PFSK-1 (cell line): ENCODE data around the gene RBM20.

Experiments used
- FOXP2 ChIP-seq: optimal IDR thresholded peaks from 2 replicates; pipeline ENCODE3; 2011; ENCODE audit warnings: borderline replicate concordance, control low read depth, inconsistent platforms; ENCODE audit not compliant: insufficient read depth; ENCODE audit errors: extremely low read length, extremely low read depth
- POLR2AphosphoS5 ChIP-seq: IDR thresholded peaks from 2 replicates; pipeline ENCODE4 v1.6.1; 2012; ENCODE audit warnings: low read depth, mild to moderate bottlenecking, control low read depth, low read length, moderate library complexity
- SIN3A ChIP-seq: IDR thresholded peaks from 2 replicates; pipeline ENCODE4 v1.6.1; 2012; ENCODE audit warnings: mild to moderate bottlenecking, low read length, moderate library complexity, borderline replicate concordance; ENCODE audit not compliant: insufficient read depth
- TAF1 ChIP-seq: IDR thresholded peaks from 2 replicates; pipeline ENCODE4 v1.6.1; 2012; ENCODE audit warnings: low read length, control low read depth, borderline replicate concordance; ENCODE audit not compliant: insufficient read depth
- TF ChIP-seq, protein P1 (sequence below), 2 experiments: IDR thresholded peaks; 2 replicates each; pipeline versions ENCODE4 v1.6.1 to v1.8.0; 2011 to 2012; ENCODE audit warnings: low read depth in 2 of 2, low read length in 2 of 2, control low read depth in 1 of 2, inconsistent platforms in 1 of 2, mild to moderate bottlenecking in 1 of 2, moderate library complexity in 1 of 2; ENCODE audit not compliant: insufficient read depth in 1 of 2

The RBM20 gene

DNA sequence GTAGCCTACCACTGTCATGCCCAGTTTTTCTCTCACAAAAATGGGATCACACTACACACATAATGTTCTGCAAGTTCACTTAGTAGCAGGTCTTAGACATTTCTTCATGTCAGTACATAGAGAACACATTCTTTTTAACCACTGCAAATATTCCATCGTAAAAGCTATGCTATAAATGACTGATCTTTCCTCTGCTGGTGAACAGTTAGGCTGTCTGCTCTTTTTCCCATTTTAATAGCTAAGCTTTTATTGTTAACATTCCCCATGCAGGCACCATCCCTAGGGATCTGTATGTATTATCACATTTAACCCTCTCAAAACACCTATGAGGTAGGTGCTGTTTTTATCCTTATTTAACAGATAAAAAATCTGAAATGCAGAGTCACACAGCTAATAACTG is 181.4 kb downstream of the RBM20 start:
- TF ChIP-seq FOXP2, result no peak
- TF ChIP-seq TAF1, result no peak
- TF ChIP-seq POLR2AphosphoS5, result no peak
- no peak for TF ChIP-seq SIN3A
- TF ChIP-seq, protein P1, sequence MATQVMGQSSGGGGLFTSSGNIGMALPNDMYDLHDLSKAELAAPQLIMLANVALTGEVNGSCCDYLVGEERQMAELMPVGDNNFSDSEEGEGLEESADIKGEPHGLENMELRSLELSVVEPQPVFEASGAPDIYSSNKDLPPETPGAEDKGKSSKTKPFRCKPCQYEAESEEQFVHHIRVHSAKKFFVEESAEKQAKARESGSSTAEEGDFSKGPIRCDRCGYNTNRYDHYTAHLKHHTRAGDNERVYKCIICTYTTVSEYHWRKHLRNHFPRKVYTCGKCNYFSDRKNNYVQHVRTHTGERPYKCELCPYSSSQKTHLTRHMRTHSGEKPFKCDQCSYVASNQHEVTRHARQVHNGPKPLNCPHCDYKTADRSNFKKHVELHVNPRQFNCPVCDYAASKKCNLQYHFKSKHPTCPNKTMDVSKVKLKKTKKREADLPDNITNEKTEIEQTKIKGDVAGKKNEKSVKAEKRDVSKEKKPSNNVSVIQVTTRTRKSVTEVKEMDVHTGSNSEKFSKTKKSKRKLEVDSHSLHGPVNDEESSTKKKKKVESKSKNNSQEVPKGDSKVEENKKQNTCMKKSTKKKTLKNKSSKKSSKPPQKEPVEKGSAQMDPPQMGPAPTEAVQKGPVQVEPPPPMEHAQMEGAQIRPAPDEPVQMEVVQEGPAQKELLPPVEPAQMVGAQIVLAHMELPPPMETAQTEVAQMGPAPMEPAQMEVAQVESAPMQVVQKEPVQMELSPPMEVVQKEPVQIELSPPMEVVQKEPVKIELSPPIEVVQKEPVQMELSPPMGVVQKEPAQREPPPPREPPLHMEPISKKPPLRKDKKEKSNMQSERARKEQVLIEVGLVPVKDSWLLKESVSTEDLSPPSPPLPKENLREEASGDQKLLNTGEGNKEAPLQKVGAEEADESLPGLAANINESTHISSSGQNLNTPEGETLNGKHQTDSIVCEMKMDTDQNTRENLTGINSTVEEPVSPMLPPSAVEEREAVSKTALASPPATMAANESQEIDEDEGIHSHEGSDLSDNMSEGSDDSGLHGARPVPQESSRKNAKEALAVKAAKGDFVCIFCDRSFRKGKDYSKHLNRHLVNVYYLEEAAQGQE (IDR thresholded peaks at IDR 0.05; ENCODE audit: insufficient read depth in 1 of 2, low read depth in 2 of 2, low read length in 2 of 2), result no peak

DNA sequence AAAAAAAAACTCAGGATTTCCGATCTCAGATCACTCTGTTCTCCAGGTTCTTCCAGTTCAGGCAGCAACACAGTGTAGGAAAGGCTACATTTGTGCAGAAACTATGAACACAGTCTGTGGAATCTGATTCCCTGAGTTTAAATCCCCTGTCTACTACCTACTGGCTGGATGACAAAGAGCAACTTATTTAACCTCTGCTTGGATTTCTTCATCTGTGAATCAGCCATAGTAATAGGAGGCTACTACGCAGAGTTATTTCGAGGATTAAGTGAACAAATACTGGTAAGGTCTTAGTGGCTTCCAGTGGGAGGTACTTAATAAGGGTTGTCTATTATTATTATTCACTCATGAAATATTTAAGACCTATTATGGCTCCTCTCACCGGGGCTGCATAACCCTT is 183.3 kb downstream of the RBM20 start:
- TF ChIP-seq, protein P1 (IDR thresholded peaks at IDR 0.05; ENCODE audit: insufficient read depth in 1 of 2, low read depth in 2 of 2, low read length in 2 of 2), result no peak
- TF ChIP-seq POLR2AphosphoS5 (no peak), TAF1 (no peak), FOXP2 (no peak)

- no peak for TF ChIP-seq FOXP2
- TF ChIP-seq POLR2AphosphoS5, result no peak
- TF ChIP-seq, protein P1 (IDR thresholded peaks at IDR 0.05; ENCODE audit: insufficient read depth in 1 of 2, low read depth in 2 of 2, low read length in 2 of 2), result no peak
- no peak for TF ChIP-seq TAF1
- TF ChIP-seq SIN3A, result no peak
Measured at GRCh38 chr10:110827875-110828274, 183.7 kb downstream of the RBM20 start.

DNA sequence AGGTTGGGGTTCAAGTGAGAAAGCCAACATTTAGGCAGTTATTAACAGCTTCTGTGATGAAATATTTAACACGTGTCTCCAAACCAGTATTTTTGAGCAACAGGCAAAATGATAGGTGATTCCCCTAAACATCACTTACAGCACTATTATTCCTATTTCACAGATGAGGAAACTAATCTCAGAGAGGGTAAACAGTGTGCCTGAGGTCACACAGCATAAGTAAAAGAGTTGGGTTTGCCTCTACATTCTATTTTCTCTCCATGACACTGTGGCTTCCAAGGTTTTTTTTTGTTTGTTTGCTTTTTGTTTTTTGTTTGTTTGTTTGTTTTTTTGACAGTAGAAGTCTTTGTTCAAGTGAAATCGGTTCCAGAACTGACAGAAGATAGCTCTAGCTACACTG is 184.4 kb downstream of the RBM20 start:
- TF ChIP-seq POLR2AphosphoS5 (no peak), FOXP2 (no peak), SIN3A (no peak), TAF1 (no peak)
- TF ChIP-seq, protein P1 (IDR thresholded peaks at IDR 0.05; ENCODE audit: insufficient read depth in 1 of 2, low read depth in 2 of 2, low read length in 2 of 2), result no peak

DNA sequence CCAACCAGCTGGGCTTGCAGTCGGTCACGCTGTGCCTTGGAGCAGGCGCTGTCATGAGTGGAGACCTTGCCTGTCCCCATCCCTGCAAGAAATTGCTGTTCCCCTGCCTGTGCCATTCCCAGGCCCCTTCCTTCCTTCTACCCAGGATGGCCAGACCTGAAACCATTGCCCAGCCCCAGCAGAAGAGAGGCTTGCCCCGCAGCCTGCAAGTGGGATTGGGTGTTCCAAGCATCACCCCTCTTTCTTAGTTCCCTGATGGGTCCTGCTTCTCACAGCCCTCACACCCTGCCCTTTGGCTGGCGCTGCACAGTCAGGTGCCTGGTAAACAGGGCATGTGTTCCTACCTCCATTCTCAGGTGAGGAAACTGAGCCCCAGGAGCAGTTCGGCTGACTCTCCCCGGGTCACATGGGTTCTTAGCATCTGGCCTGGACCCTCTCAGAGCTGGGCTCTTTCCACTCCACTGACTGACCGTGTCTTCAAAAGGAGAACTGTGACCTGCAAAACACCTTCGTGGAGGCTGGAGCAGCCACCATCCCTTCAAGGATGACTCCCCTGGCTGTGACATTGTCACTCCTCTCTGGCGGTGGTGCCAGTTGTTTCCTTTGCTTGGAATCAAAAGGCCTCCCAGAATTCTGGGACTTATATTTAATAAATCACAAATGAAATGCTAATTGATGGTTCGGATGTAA is 185.7 kb downstream of the RBM20 start:
- TF ChIP-seq POLR2AphosphoS5 (no peak), FOXP2 (no peak), SIN3A (no peak), TAF1 (no peak)
- TF ChIP-seq, protein P1 (IDR thresholded peaks at IDR 0.05; ENCODE audit: insufficient read depth in 1 of 2, low read depth in 2 of 2, low read length in 2 of 2), result no peak
